HL-60/S4 treated with phorbol 12-myristate 13-acetate at 8.2 ng/mL for 4 days and 3 days (cell line): ENCODE data around the gene FRMPD1.

Experiments used
- in situ Hi-C: fragments of 300-500 bp; cut with MboI; formaldehyde crosslinking; loops from 2 replicates; pipeline ENCODE4 v1.15.0; 2022; ENCODE audit warnings: low sequenced_read_pairs

Gene FRMPD1

GRCh38 chr9:37632479-37632878 is 18.3 kb upstream of the FRMPD1 start:
- in situ Hi-C loops = no loop called here

GRCh38 chr9:37635808-37636207 is 14.9 kb upstream of the FRMPD1 start:
- in situ Hi-C loops = no loop called here

GRCh38 chr9:37636511-37637448 is 14.0 kb upstream of the FRMPD1 start:
- in situ Hi-C loops = no loop called here

- in situ Hi-C loops = no loop called here
Observed at GRCh38 chr9:37639109-37639762, 11.5 kb upstream of the FRMPD1 start.

GRCh38 chr9:37639841-37640240 is 10.9 kb upstream of the FRMPD1 start:
- in situ Hi-C loops = no loop called here

- in situ Hi-C loops = no loop called here
Observed at GRCh38 chr9:37640246-37640645, 10.5 kb upstream of the FRMPD1 start.

GRCh38 chr9:37641331-37641730 is 9.4 kb upstream of the FRMPD1 start:
- in situ Hi-C loops = no loop called here

- in situ Hi-C loops = no loop called here
Observed at GRCh38 chr9:37643214-37643613, 7.5 kb upstream of the FRMPD1 start.

- in situ Hi-C loops = no loop called here
Observed at GRCh38 chr9:37645903-37646506, 4.7 kb upstream of the FRMPD1 start.

GRCh38 chr9:37650299-37650872 is 368 bp upstream of the FRMPD1 start:
- in situ Hi-C loops = no loop called here

GRCh38 chr9:37652261-37652660 is 1.5 kb downstream of the FRMPD1 start:
- in situ Hi-C loops = no loop called here

- in situ Hi-C loops = no loop called here
Observed at GRCh38 chr9:37653385-37653784, 2.6 kb downstream of the FRMPD1 start.

GRCh38 chr9:37656936-37657335 is 6.2 kb downstream of the FRMPD1 start:
- in situ Hi-C loops = no loop called here

GRCh38 chr9:37660691-37661090 is 9.9 kb downstream of the FRMPD1 start:
- in situ Hi-C loops = no loop called here

GRCh38 chr9:37663926-37664325 is 13.2 kb downstream of the FRMPD1 start:
- in situ Hi-C loops = no loop called here

- in situ Hi-C loops = no loop called here
Observed at GRCh38 chr9:37667706-37668105, 17.0 kb downstream of the FRMPD1 start.

- in situ Hi-C loops = no loop called here
Observed at GRCh38 chr9:37668116-37668601, 17.4 kb downstream of the FRMPD1 start.

- in situ Hi-C loops = no loop called here
Observed at GRCh38 chr9:37669232-37669631, 18.5 kb downstream of the FRMPD1 start.

GRCh38 chr9:37675661-37676060 is 24.9 kb downstream of the FRMPD1 start:
- in situ Hi-C loops = no loop called here

GRCh38 chr9:37676411-37676830 is 25.7 kb downstream of the FRMPD1 start:
- in situ Hi-C loops = no loop called here

GRCh38 chr9:37677435-37677834 is 26.7 kb downstream of the FRMPD1 start:
- in situ Hi-C loops = no loop called here
